Adipose tissue (tissue), 3 donors: ENCODE measurements around the gene ZNF414. TPM values are rescaled to one million over a fixed set of nuclear protein-coding genes. Genes with fewer than 3 reads are reported as not detected.

Experiments used
- H3K27ac ChIP-seq: one replicate; pipeline ENCODE4 v1.5.1; 2013; ENCODE audit warnings: low read depth, low read length
- WGBS, 3 donors: extraction: QIAGEN DNeasy Blood & Tissue Kit; methylation state at CpG; one replicate each; pipeline ENCODE4 v1.1.7; 2013; 5-methylcytosine and 5-hydroxymethylcytosine counted together
- polyA plus RNA-seq, 3 donors: library from polyadenylated mRNA; stranded (reverse); fragments of 200-250 nt; gene quantifications; one replicate each; pipeline ENCODE4 v1.2.3, GENCODE V29; 2013
- donor health status: healthy with polysubstance abuse.
- donor health status: Bipolar disorder and iron deficiency.
- donor health status: healthy.

ZNF414 gene
- polyA plus RNA-seq, 3 donors: 9.2 to 27.3 (median 13.9) TPM

DNA sequence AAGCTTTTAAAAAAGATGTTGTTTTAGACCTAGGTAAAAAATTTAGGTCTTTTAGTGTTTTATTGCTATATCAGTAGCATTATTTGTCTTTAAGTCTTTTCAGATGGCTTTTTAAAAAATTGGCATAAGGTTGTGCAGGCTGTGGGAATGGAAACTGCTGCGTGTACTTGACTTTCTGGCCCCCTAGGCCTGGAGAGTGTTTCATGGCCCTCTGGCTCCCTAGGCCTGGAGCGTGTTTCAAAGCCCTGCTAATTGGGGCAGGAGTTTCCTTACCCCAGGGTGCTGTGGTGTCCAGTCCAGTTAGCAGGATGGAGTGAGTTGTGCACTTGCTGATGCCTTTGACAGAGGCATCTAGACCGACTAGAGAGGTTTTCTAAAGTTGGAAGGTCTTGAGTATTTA is 35.4 kb downstream of the ZNF414 start:
- no peak overlapping the region for H3K27ac ChIP-seq
- WGBS, 3 donors: 33 to 64% (median 62%) methylated on average over 3 of the region's 3 CpGs

- no peak overlapping the region for H3K27ac ChIP-seq
- 78 to 82% (median 81%) methylated on average over 4 of the region's 4 CpGs for WGBS, 3 donors
Measured at GRCh38 chr19:8477889-8478288, 36.1 kb downstream of the ZNF414 start.

DNA sequence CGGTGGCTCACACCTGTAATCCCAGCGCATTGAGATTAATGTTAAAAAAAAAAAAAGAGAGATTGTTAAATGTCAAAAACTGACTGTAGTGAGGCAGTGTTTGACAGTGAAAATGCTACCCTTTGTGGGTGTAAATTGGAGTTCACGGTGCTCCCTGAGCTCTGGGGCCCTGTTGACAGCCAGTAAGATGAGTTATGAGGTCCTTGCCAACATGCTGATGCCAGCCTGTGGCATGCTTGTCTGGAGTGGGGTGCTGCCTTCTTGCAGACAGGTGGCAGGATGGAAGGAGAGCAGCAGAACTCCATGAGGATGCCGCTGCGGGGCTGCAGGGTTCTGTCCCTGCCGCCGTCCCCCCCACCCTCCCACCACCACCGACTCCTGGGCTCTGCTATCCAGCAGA is 37.4 kb downstream of the ZNF414 start:
- H3K27ac ChIP-seq: no peak overlapping the region
- WGBS, 3 donors: 77 to 84% (median 79%) methylated on average over 8 of the region's 8 CpGs

DNA sequence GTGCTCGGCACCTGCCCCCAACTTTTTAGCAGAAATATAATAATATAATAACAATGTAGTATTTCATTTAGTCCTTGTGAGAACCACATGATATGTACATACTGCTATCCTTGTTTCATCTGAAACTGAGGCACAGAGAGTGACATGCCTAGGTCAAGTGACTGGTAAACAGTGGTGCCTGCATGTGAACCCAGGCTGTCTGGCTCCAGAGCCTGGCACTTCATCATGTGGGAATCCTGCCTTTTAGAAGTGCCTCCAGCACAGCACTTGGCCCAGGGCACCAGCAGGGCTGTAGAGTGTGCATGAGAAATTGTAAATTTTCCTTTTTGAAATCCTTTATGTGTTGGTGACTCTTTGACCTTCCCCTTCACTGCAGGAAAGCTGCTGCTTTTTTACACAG is 39.0 kb downstream of the ZNF414 start:
- WGBS, 3 donors: 94 to 100% (median 100%) methylated on average over 1 of the region's 1 CpG
- no peak overlapping the region for H3K27ac ChIP-seq

DNA sequence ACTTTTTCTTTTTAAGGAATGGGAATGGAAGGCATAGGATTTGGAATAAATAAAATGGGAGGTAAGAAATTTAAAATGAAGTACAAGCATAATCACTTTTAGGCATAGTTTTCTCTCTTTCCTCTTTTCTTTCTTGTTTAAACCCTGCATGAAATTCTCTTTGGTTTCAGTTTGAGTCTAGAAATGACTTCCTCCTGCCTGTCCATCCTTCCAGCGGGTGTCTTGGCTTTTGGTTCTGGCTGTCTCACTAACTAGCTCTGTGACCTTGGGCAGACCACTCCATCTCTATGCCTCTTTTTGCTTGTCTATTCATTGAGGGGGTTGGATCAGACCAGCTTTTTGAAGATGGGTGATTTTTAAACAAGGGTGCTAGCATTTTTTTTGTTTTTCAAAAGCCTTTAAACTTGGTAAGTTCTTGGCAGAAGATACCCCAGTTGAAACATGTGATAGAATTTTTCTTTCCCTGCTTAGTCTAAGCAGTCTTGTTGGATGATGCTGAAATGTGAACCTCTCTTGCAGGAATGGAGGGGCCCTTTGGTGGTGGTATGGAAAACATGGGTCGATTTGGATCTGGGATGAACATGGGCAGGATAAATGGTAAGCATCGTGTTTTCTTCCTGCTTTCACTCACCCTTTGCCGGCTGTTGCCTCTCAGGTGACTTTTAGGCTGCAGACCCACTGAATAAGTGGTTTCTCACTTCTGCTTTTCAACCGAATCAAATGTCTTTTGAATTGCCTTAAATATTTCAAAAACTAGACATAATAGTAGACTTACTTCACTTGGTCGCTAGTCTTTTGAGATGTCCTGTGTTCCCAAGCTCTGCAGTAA is 40.1 kb downstream of the ZNF414 start:
- H3K27ac ChIP-seq: no peak overlapping the region
- WGBS, 3 donors: 49 to 71% (median 60%) methylated on average over 6 of the region's 6 CpGs

DNA sequence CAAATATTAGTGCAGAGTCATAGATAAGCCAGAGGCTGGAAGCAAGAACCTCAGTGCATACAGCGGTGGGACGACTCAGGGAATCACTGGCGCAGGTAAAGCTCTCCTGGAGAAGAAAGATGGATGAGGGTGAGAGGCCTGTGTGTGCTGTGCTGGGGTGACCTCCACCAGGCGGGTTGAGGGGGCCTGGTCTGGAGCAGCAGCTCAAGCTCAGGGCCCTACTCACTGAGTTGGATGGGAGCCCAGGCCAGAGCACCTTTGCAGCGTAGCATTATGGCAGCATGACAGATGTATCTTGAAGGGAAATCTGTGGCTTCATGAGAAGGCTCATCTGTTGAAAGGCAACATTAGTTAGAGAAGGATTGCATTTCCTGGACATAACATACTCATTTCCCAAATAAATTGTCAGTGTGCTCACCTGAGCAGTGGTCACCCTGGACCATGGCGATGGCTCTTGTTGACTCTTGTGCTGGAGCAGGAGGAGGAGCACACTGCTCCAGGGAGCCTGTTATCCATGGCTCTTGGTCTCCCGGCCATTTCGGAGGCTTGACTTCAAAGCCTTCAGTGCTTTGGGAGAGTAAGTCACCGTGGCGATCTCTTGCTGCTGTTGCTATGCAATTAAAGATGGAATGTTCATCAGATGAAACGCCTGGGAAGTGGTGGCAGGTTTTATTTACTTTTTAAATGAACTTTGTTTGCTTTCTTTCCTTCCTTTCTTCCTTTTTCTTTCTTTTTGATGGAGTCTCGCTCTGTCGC is 44.2 kb downstream of the ZNF414 start:
- 88 to 93% (median 88%) methylated on average over 13 of the region's 13 CpGs for WGBS, 3 donors
- no peak overlapping the region for H3K27ac ChIP-seq

- H3K27ac ChIP-seq: no peak overlapping the region
- 74 to 88% (median 78%) methylated on average over 8 of the region's 8 CpGs for WGBS, 3 donors
Measured at GRCh38 chr19:8468761-8469373, 45.1 kb downstream of the ZNF414 start.

DNA sequence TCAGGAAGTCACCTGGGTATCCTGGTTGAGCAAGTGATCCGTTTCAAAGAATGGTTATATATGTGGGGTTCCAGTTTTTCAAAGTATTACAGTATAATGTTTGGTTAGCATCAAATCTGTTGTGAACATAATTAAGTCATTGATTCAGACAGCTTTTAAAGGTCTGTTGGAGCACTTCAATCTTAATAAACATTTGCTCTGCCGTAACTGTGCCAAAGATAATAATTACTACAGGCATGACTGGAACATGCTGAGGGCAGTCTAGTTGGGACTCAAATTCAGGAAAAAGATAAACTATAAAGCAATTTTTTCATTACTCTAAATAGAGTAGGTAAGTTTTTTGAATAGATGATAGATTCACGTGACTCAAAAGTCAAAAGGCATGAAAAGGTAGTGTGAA is 45.8 kb downstream of the ZNF414 start:
- WGBS, 3 donors: 61 to 82% (median 78%) methylated on average over 3 of the region's 3 CpGs
- no peak overlapping the region for H3K27ac ChIP-seq

DNA sequence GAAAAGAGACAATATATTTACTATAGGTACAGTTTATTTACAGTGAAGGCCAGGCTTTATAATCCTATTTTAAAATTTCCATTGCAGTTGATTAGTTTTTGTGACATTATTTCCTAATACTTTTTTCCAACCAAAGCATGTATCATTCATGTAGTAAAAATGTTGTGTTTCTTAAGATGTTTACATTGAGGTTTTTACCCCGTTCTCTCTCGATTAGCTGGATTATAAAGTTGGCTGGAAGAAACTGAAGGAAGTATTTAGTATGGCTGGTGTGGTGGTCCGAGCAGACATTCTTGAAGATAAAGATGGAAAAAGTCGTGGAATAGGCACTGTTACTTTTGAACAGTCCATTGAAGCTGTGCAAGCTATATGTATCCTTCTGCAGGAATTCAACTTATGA is 47.9 kb downstream of the ZNF414 start:
- no peak overlapping the region for H3K27ac ChIP-seq
- 90 to 93% (median 91%) methylated on average over 4 of the region's 4 CpGs for WGBS, 3 donors

- 78 to 95% (median 90%) methylated on average over 8 of the region's 8 CpGs for WGBS, 3 donors
- H3K27ac ChIP-seq: no peak overlapping the region
Measured at GRCh38 chr19:8463365-8463764, 50.6 kb downstream of the ZNF414 start.

DNA sequence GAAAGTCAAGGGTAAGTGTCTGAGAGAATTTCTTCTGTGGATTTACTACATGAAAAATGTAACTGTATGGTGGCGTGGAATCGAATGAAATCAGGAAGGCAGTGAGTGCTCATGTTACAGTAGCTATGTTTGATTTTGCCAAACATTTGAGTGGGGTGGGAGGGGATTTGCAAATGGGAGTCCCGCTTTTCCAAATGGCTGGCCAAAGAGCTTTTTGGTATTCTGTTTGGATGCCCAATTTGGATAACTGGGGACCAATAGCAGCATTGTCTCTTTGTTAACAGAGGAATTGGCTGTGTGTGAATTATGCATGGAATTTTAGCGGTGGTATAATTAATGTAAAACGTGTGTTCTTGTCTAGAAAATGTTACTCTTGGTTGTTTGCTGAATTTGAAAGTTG is 51.4 kb downstream of the ZNF414 start:
- no peak overlapping the region for H3K27ac ChIP-seq
- WGBS, 3 donors: 74 to 89% (median 86%) methylated on average over 5 of the region's 5 CpGs

DNA sequence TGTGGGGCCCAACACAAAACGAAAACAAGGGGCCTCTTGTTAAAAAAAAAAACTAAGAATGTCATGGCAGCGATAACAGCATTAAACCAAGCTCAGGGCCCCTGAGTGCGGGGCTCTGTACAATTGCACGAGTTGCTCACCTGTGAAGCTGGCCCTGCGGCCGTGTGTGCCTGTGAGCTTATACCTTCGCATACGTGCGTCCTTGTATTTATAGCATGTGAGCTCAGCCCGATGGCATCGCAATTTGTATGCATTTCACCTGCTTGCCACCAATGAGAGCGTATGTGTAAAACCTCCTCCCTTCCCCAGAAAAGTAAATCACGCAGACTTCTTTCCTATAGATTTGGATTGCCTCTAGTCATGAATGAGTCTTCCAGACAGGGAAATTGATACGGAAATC is 52.1 kb downstream of the ZNF414 start:
- no peak overlapping the region for H3K27ac ChIP-seq

DNA sequence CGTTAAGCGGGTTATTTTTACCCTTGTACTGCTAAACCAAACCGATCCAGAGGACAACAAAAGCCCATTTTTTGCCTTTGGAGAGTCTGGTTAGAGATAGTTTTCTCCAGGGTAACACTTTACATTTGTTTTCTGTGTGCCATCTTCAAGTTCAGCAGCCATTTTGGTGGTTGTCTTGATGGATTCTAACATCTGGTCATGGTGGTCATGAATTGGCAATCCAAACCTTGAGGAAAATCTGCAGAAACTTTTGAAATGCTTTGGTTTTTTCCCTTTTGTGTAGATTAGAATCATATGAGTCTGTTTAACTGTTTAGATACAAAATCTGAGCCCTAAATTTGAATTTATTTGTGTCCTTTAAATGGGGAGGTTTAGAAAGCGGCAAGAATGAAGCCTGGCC is 52.6 kb downstream of the ZNF414 start:
- WGBS, 3 donors: 86 to 90% (median 88%) methylated on average over 3 to 4 of the region's 4 CpGs
- no peak overlapping the region for H3K27ac ChIP-seq

More for the DNA sequence above, 52.1 kb downstream of the ZNF414 start:
- 78 to 94% (median 92%) methylated on average over 14 of the region's 14 CpGs for WGBS, 3 donors

GRCh38 chr19:8460516-8461298 is 53.3 kb downstream of the ZNF414 start:
- H3K27ac ChIP-seq: no peak overlapping the region
- WGBS, 3 donors: 58 to 75% (median 72%) methylated on average over 7 of the region's 7 CpGs

Other genes starting within 250 kb of the ZNF414 start
- gene CD320, start 205.8 kb downstream of the ZNF414 start, polyA plus RNA-seq: 10 to 100 TPM; 29.4 to 91.2 (median 40.7) TPM
- gene NDUFA7, start 192.8 kb downstream of the ZNF414 start, polyA plus RNA-seq: 100 to 1,000 TPM in 1 of 3 donors, 10 to 100 TPM in 2; 60.4 to 144 (median 76.1) TPM
- 100 to 1,000 TPM; 541 to 965 (median 935) TPM for gene RPS28, start 192.7 kb downstream of the ZNF414 start, polyA plus RNA-seq
- 10 to 100 TPM in 2 of 3 donors, 1 to 10 TPM in 1; 5.1 to 31.9 (median 30.5) TPM for gene KANK3, start 170.9 kb downstream of the ZNF414 start, polyA plus RNA-seq
- gene ANGPTL4, start 150.0 kb downstream of the ZNF414 start, polyA plus RNA-seq: 100 to 1,000 TPM in 1 of 3 donors, 10 to 100 TPM in 2; 43.9 to 297 (median 47.8) TPM
- 100 to 1,000 TPM in 1 of 3 donors, 10 to 100 TPM in 2; 80.4 to 105 (median 86.1) TPM for gene RAB11B, start 123.8 kb downstream of the ZNF414 start, polyA plus RNA-seq
- gene MARCHF2, start 100.9 kb downstream of the ZNF414 start, polyA plus RNA-seq: 10 to 100 TPM; 13.4 to 97.9 (median 58.4) TPM
- 100 to 1,000 TPM in 2 of 3 donors, 10 to 100 TPM in 1; 83.6 to 182 (median 105) TPM for gene HNRNPM, start 69.2 kb downstream of the ZNF414 start, polyA plus RNA-seq
- gene PRAM1, start 11.5 kb downstream of the ZNF414 start, polyA plus RNA-seq: 1 to 10 TPM in 2 of 3 donors, under 1 TPM in 1; 0.32 to 3.4 (median 1.0) TPM
- 10 to 100 TPM in 2 of 3 donors, 1 to 10 TPM in 1; 2.0 to 21.3 (median 18.9) TPM for gene MYO1F, start 63.3 kb upstream of the ZNF414 start, polyA plus RNA-seq
- 10 to 100 TPM; 11.0 to 29.6 (median 21.5) TPM for gene ADAMTS10, start 96.5 kb upstream of the ZNF414 start, polyA plus RNA-seq
- gene NFILZ, start 116.5 kb upstream of the ZNF414 start, polyA plus RNA-seq: not detected
- gene ACTL9, start 184.6 kb upstream of the ZNF414 start, polyA plus RNA-seq: not detected
- gene OR2Z1, start 207.5 kb upstream of the ZNF414 start, polyA plus RNA-seq: not detected